Sigmoid colon (tissue), 7 donors: ENCODE results near the gene RACGAP1. TPM values are rescaled to one million over a fixed set of nuclear protein-coding genes. Genes with fewer than 3 reads are reported as not detected.

Experiments
- DNase-seq: peaks from one replicate; pipeline ENCODE4 v3.0.0-alpha.2; 2019
- H3K27ac ChIP-seq, 4 donors: fragments of 200-600 bp; sonication (generic); one replicate each; pipeline ENCODE4 v1.5.1; 2016 to 2019; ENCODE audit warnings: mild to moderate bottlenecking in 1 of 4
- H3K27me3 ChIP-seq, 3 donors: fragments of 200-600 bp; sonication (generic); one replicate each; pipeline ENCODE4 v1.5.1; 2019; ENCODE audit warnings: mild to moderate bottlenecking in 1 of 3
- H3K36me3 ChIP-seq, 4 donors: fragments of 200-600 bp; sonication (generic); one replicate each; pipeline ENCODE4 v1.5.1; 2016 to 2019
- H3K4me1 ChIP-seq, 4 donors: fragments of 200-600 bp; sonication (generic); one replicate each; pipeline ENCODE4 v1.5.1; 2017 to 2019
- H3K4me3 ChIP-seq, 4 donors: fragments of 200-600 bp; sonication (generic); one replicate each; pipeline ENCODE4 v1.5.1; 2017 to 2019; ENCODE audit warnings: mild to moderate bottlenecking in 2 of 4, moderate library complexity in 1 of 4
- H3K9me3 ChIP-seq, 4 donors: fragments of 200-600 bp in 3 of 4; sonication (generic) in 3 of 4; one replicate each; pipeline versions ENCODE4 v1.5.1 to v1.6.1; 2013 to 2019
- CTCF ChIP-seq, 4 experiments: fragments of 450-650 bp in 3 of 4; fragments of 200-600 bp in 1 of 4; IDR thresholded peaks; one replicate each; pipeline ENCODE4 v1.5.1; 2016 to 2019; ENCODE audit warnings: antibody characterized with exemption in 4 of 4, mild to moderate bottlenecking in 3 of 4, moderate library complexity in 2 of 4
- EP300 ChIP-seq, 4 donors: sonication (generic); formaldehyde crosslinking; IDR thresholded peaks; one replicate each; pipeline ENCODE4 v1.6.1; 2017; ENCODE audit warnings: antibody characterized with exemption in 4 of 4
- POLR2A ChIP-seq, 2 donors: fragments of 450-650 bp; IDR thresholded peaks; one replicate each; pipeline ENCODE4 v1.6.1; 2016; ENCODE audit warnings: antibody characterized with exemption in 2 of 2, mild to moderate bottlenecking in 2 of 2, moderate library complexity in 2 of 2
- POLR2AphosphoS5 ChIP-seq, 4 donors: sonication (generic); formaldehyde crosslinking; IDR thresholded peaks; one replicate each; pipeline ENCODE4 v1.6.1; 2017; ENCODE audit warnings: antibody characterized with exemption in 4 of 4
- WGBS, 2 donors: extraction: QIAGEN DNeasy Blood & Tissue Kit; methylation state at CpG; one replicate each; pipeline ENCODE4 v1.1.7; 2013; 5-methylcytosine and 5-hydroxymethylcytosine counted together
- intact Hi-C: fragments of 100-400 bp; cut with DNase I; formaldehyde crosslinking; loops from one replicate; pipeline ENCODE4 v1.15.1; 2023
- polyA plus RNA-seq, 3 donors: library from polyadenylated mRNA; stranded (reverse); fragments of 200-250 nt; gene quantifications; one replicate each; pipeline ENCODE4 v1.2.3, GENCODE V29; 2013
- total RNA-seq, 4 donors: library from RNA; depleted of rRNA; stranded (reverse); fragments of >200 nt; gene quantifications; one replicate each; pipeline ENCODE4 v1.1.0, GENCODE V29; 2016
- donor health status: healthy with polysubstance abuse.
- donor health status: Bipolar disorder and iron deficiency.
- donor health status: healthy.

Gene RACGAP1
- total and polyA plus RNA-seq, 7 donors: 4.8 to 42.6 (median 22.5) TPM

- DNase-seq: no peak
- intact Hi-C loops: loop anchor here (10.0 kb wide), 1 partner anchor 187 kb away; no protein-coding TSS in a partner anchor
Observed at GRCh38 chr12:49961111-49961922, 64.0 kb downstream of the RACGAP1 start, which contains the start of gene AQP5. AQP5 (plus strand) TSS chr12:49961872; CDS start chr12:49962018, 146 bp downstream.

GRCh38 chr12:49960474-49961110 is 64.7 kb downstream of the RACGAP1 start:
- no peak overlapping the region for H3K27ac ChIP-seq
- no peaks in the 10 kb centered on the region for H3K36me3 ChIP-seq
- H3K27me3 ChIP-seq: peaks cover 32 to 73% (median 49%) of the 10 kb centered on the region in 3 donors
- H3K4me3 ChIP-seq: no peak overlapping the region
- no peaks in the 10 kb centered on the region for H3K9me3 ChIP-seq
- peaks cover 0 to 11% (median 7%) of the 10 kb centered on the region in 4 donors for H3K4me1 ChIP-seq
- WGBS, 2 donors: 36% methylated on average over 13 of the region's 13 CpGs
- no peak for TF ChIP-seq POLR2A (IDR thresholded peaks at IDR 0.05)
- no peak for TF ChIP-seq CTCF (IDR thresholded peaks at IDR 0.05)
- no peak for TF ChIP-seq EP300 (IDR thresholded peaks at IDR 0.05)
- TF ChIP-seq POLR2AphosphoS5 (IDR thresholded peaks at IDR 0.05): no peak
- intact Hi-C loops: loop anchor here (10.0 kb wide), 1 partner anchor 186 kb away; no protein-coding TSS in a partner anchor
- no peak for DNase-seq

More at GRCh38 chr12:49961111-49961922, 64.0 kb downstream of the RACGAP1 start, which contains the start of gene AQP5:
- Histone ChIP-seq H3K27ac (no peak within 1 kb of the TSS), H3K27me3 (peaks cover 27 to 66% (median 42%) of the 10 kb centered on the region in 3 donors), H3K9me3 (no peaks in the 10 kb centered on the region), H3K36me3 (no peaks in the 10 kb centered on the region), H3K4me3 (peak within 1 kb of the TSS in 3 of 4 donors; percentile 18 to 46 (median 46)), H3K4me1 (peaks cover 0 to 11% (median 7%) of the 10 kb centered on the region in 4 donors)
- TF ChIP-seq CTCF (IDR thresholded peaks at IDR 0.05) (no peak), EP300 (IDR thresholded peaks at IDR 0.05) (no peak), POLR2AphosphoS5 (IDR thresholded peaks at IDR 0.05) (no peak), POLR2A (IDR thresholded peaks at IDR 0.05) (no peak)
- WGBS, 2 donors: 4 to 6% methylated on average over 111 of the region's 111 CpGs

GRCh38 chr12:49959685-49960473 is 65.4 kb downstream of the RACGAP1 start:
- Histone ChIP-seq H3K27me3 (peaks cover 39 to 80% (median 56%) of the 10 kb centered on the region in 3 donors), H3K36me3 (no peaks in the 10 kb centered on the region), H3K4me1 (peaks cover 0 to 11% (median 7%) of the 10 kb centered on the region in 4 donors), H3K9me3 (no peaks in the 10 kb centered on the region), H3K27ac (no peak overlapping the region), H3K4me3 (no peak overlapping the region)
- no peak for DNase-seq
- WGBS, 2 donors: 20 to 24% methylated on average over 11 of the region's 11 CpGs
- TF ChIP-seq POLR2AphosphoS5 (IDR thresholded peaks at IDR 0.05): no peak
- TF ChIP-seq EP300 (IDR thresholded peaks at IDR 0.05): no peak
- TF ChIP-seq CTCF (IDR thresholded peaks at IDR 0.05): no peak
- no peak for TF ChIP-seq POLR2A (IDR thresholded peaks at IDR 0.05)
- intact Hi-C loops: loop anchor here (10.0 kb wide), 1 partner anchor 185 kb away; no protein-coding TSS in a partner anchor

- DNase-seq: no peak
- Histone ChIP-seq H3K27me3 (peaks cover 42 to 90% (median 61%) of the 10 kb centered on the region in 3 donors), H3K27ac (no peak overlapping the region), H3K4me1 (peaks cover 0 to 11% (median 7%) of the 10 kb centered on the region in 4 donors), H3K9me3 (no peaks in the 10 kb centered on the region), H3K36me3 (no peaks in the 10 kb centered on the region), H3K4me3 (no peak overlapping the region)
- intact Hi-C loops: no loop called here
- TF ChIP-seq POLR2AphosphoS5 (IDR thresholded peaks at IDR 0.05) (no peak), POLR2A (IDR thresholded peaks at IDR 0.05) (no peak), EP300 (IDR thresholded peaks at IDR 0.05) (no peak), CTCF (IDR thresholded peaks at IDR 0.05) (no peak)
Observed at GRCh38 chr12:49957570-49957967, 67.7 kb downstream of the RACGAP1 start.
